CD4-positive, alpha-beta memory T cell (primary cell): Measurements from ENCODE around the gene PRDM16. TPM values are rescaled to one million over a fixed set of nuclear protein-coding genes. Genes with fewer than 3 reads are reported as not detected.

Source experiments
- CTCF ChIA-PET: fragments of 350-600 bp; sonication (Branson Sonifier 250); formaldehyde crosslinking; loops from one replicate; lab custom pipeline; 2021; ENCODE audit warnings: inconsistent platforms; ENCODE audit not compliant: partially characterized antibody; lab: Charles Lee
- POLR2A ChIA-PET: fragments of 350-600 bp; sonication (Branson Sonifier 250); formaldehyde crosslinking; loops from one replicate; lab custom pipeline; 2021; ENCODE audit not compliant: partially characterized antibody; lab: Charles Lee
- DNase-seq, 5 donors: peaks; one replicate each; pipeline versions ENCODE4 v3.0.0 to v3.0.0-alpha.2; 2020 to 2022; ENCODE audit warnings: mixed read lengths in 1 of 5
- H3K27ac ChIP-seq: one replicate; pipeline ENCODE4 v1.7.0; 2013; ENCODE audit warnings: low read depth, low read length
- H3K27me3 ChIP-seq: 2 replicates; pipeline ENCODE4 v1.7.0; 2013; ENCODE audit warnings: mild to moderate bottlenecking, low read length, moderate library complexity; ENCODE audit not compliant: insufficient read depth
- H3K36me3 ChIP-seq: 2 replicates; pipeline ENCODE4 v1.7.0; 2013; ENCODE audit warnings: mild to moderate bottlenecking, low read length, moderate library complexity; ENCODE audit not compliant: insufficient read depth
- H3K4me1 ChIP-seq: 2 replicates; pipeline ENCODE4 v1.7.0; 2013; ENCODE audit warnings: mild to moderate bottlenecking, low read length, moderate library complexity; ENCODE audit not compliant: insufficient read depth
- H3K4me3 ChIP-seq, 2 donors: one replicate each; pipeline ENCODE4 v1.7.0; 2013; ENCODE audit warnings: low read length in 2 of 2, mild to moderate bottlenecking in 1 of 2
- H3K9me3 ChIP-seq, 2 donors: one replicate each; pipeline ENCODE4 v1.7.0; 2013; ENCODE audit warnings: low read length in 2 of 2, control low read depth in 1 of 2; ENCODE audit not compliant: control insufficient read depth in 1 of 2
- H3K27ac Mint-ChIP-seq, 7 donors: one replicate each; pipeline ENCODE4 v1.8.0; 2020 to 2021; ENCODE audit warnings: mixed read lengths in 7 of 7, mild to moderate bottlenecking in 6 of 7, inconsistent platforms in 3 of 7, moderate library complexity in 3 of 7
- H3K27me3 Mint-ChIP-seq, 2 donors: one replicate each; pipeline ENCODE4 v1.8.0; 2020 to 2021; ENCODE audit warnings: mixed read lengths in 2 of 2
- H3K36me3 Mint-ChIP-seq, 2 donors: one replicate each; pipeline ENCODE4 v1.8.0; 2020 to 2021; ENCODE audit warnings: mixed read lengths in 2 of 2, inconsistent platforms in 1 of 2, mild to moderate bottlenecking in 1 of 2
- H3K4me1 Mint-ChIP-seq, 4 donors: one replicate each; pipeline ENCODE4 v1.8.0; 2020 to 2021; ENCODE audit warnings: mixed read lengths in 4 of 4, mild to moderate bottlenecking in 1 of 4
- H3K4me3 Mint-ChIP-seq, 8 donors: one replicate each; pipeline ENCODE4 v1.8.0; 2020 to 2021; ENCODE audit warnings: mixed read lengths in 8 of 8, mild to moderate bottlenecking in 7 of 8, moderate library complexity in 6 of 8, inconsistent platforms in 3 of 8
- H3K9me3 Mint-ChIP-seq, 8 donors: one replicate each; pipeline ENCODE4 v1.8.0; 2020 to 2021; ENCODE audit warnings: mixed read lengths in 8 of 8, mild to moderate bottlenecking in 5 of 8, inconsistent platforms in 3 of 8, moderate library complexity in 1 of 8
- intact Hi-C: fragments of 100-400 bp; cut with micrococcal nuclease; formaldehyde crosslinking; loops from one replicate; pipeline ENCODE4 v1.15.1; 2023
- polyA plus RNA-seq, 2 donors: library from polyadenylated mRNA; unstranded; fragments of 300-500 nt; fragmentation: Illumina TruSeq; gene quantifications; one replicate each; pipeline ENCODE4 v1.2.3, GENCODE V29; 2021
- total RNA-seq, 2 experiments: library from RNA; stranded (reverse); gene quantifications; one replicate each; pipeline ENCODE4 v1.2.3, GENCODE V29; 2021

Gene PRDM16
- total and polyA plus RNA-seq, 4 experiments from 2014 or later, result not detected

DNA sequence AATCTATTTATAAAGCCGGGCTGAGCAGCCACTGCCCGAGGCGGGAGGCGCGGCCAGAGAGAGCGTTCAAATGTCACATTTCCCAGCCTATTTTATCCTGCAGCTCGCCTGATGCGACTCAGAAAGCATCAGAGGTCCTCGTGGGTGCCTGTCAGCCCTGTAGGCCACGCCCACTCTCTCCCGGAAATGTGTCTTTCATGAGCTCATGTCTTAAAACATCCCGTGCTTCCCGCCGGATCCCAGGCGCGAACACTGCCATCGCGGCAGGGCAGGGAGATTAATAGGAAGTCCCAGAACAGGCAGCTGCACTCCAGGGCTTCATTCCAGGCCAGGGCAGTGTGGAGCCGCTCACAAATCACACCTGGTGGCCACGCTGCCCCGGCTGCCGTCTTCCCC lies 117.5 kb downstream of the PRDM16 start:
- H3K4me1 Mint-ChIP-seq, result no peaks in the 10 kb centered on the region
- H3K27ac Mint-ChIP-seq, result no peak overlapping the region
- no peaks in the 10 kb centered on the region for H3K9me3 Mint-ChIP-seq
- POLR2A ChIA-PET, result no interaction called here
- H3K4me3 ChIP-seq, result no peak overlapping the region
- no peaks in the 10 kb centered on the region for H3K36me3 Mint-ChIP-seq
- H3K9me3 ChIP-seq, result no peaks in the 10 kb centered on the region
- H3K36me3 ChIP-seq, result no peaks in the 10 kb centered on the region
- no peaks in the 10 kb centered on the region for H3K4me1 ChIP-seq
- peaks cover 7 to 18% of the 10 kb centered on the region in 2 donors for H3K27me3 Mint-ChIP-seq
- intact Hi-C loops, result no loop called here
- CTCF ChIA-PET, result no interaction called here
- DNase-seq, result no peak
- peaks cover 4% of the 10 kb centered on the region for H3K27me3 ChIP-seq
- H3K4me3 Mint-ChIP-seq, result no peak overlapping the region
- no peak overlapping the region for H3K27ac ChIP-seq

DNA sequence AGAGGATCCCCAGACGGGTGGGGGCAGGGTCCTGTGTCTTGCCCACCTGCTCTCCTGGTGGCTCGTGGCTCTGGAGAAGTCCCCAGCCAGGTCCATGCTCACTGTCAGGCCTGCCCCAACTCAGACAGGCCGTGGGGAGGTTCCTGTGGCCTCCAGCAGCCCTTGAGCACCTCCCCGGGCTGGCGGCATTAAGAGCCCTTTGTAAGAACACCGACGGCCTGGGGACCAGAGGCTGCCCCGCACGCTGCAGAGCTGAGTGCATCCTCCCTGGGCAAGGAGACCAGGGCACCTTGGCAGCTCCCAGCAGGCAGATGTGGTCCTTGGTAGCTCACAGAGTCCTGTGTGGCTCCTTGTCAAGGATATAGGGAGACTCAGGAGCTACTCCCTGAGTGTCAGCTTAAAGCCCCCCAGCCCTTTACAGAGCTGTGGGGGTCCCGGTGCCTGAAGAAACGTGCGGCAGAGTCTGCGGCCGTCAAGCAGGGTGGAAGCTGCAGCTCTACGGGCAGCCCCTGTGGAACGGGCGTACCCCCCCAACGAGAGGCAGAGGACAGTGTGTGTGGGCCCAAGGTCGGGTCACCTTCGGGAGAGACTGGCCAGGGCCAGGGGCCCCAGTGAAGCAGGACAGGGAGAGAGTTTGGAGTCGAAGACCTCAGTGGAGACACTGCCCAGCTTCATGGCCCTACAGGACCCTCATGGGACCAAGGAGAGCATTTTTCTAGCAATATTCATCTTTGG lies 118.6 kb downstream of the PRDM16 start:
- peaks cover 7 to 18% of the 10 kb centered on the region in 2 donors for H3K27me3 Mint-ChIP-seq
- Histone ChIP-seq H3K36me3 (no peaks in the 10 kb centered on the region), H3K4me3 (no peak overlapping the region), H3K27me3 (peaks cover 4% of the 10 kb centered on the region), H3K9me3 (no peaks in the 10 kb centered on the region), H3K4me1 (no peaks in the 10 kb centered on the region), H3K27ac (no peak overlapping the region)
- no peaks in the 10 kb centered on the region for H3K9me3 Mint-ChIP-seq
- CTCF ChIA-PET, result no interaction called here
- POLR2A ChIA-PET, result no interaction called here
- H3K4me3 Mint-ChIP-seq, result no peak overlapping the region
- H3K4me1 Mint-ChIP-seq, result no peaks in the 10 kb centered on the region
- DNase-seq, result no peak
- intact Hi-C loops, result no loop called here
- no peak overlapping the region for H3K27ac Mint-ChIP-seq
- H3K36me3 Mint-ChIP-seq, result no peaks in the 10 kb centered on the region

DNA sequence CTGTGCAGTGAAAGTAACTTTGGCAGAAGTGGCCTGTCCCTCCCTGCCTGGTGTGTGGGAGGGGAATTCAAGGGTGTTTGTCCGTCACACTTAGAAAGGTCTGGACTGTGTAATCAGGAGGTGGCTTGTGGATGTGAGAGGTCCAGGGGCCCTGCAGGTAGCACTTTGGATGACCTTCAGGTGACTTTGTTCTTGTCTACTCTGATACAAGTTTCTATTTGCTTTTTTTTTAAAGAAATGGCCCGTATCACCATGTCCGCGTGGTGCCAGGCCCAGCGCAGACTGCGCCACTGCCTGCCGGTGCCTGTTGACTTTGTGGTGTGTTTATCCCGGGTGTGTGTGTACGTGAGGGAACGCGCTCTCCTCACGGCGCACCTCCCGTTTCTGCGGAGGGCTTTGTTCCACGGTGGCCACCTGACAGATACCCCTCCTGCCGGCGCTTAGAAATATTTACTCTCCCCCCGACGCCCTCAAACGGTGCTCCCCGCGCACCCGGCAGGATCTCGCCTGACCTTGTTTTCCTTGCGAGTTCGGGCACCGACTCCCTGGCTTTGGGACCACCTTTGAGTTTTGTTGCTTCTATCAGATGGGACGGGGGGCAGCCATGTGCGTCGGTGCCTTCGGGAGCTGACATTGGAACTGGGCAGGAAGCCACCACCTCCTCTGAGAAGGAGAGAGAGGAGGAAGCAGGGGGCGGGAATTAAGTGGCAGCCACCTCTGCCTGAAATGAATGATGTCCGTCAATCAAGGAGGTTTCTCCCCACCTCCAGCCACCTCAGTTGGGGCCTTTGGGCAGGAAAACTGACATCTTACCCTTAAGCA lies 119.4 kb downstream of the PRDM16 start:
- peaks cover 0 to 1% (median 0%) of the 10 kb centered on the region in 4 donors for H3K4me1 Mint-ChIP-seq
- DNase-seq, result no peak
- no peaks in the 10 kb centered on the region for H3K4me1 ChIP-seq
- H3K9me3 Mint-ChIP-seq, result no peaks in the 10 kb centered on the region
- H3K27ac ChIP-seq, result no peak overlapping the region
- peaks cover 4% of the 10 kb centered on the region for H3K27me3 ChIP-seq
- H3K27me3 Mint-ChIP-seq, result peaks cover 7 to 18% of the 10 kb centered on the region in 2 donors
- no peaks in the 10 kb centered on the region for H3K36me3 ChIP-seq
- H3K4me3 ChIP-seq, result no peak overlapping the region
- ChIA-PET POLR2A (no interaction called here), CTCF (no interaction called here)
- H3K27ac Mint-ChIP-seq, result no peak overlapping the region
- no peaks in the 10 kb centered on the region for H3K9me3 ChIP-seq
- intact Hi-C loops, result no loop called here
- H3K4me3 Mint-ChIP-seq, result no peak overlapping the region
- H3K36me3 Mint-ChIP-seq, result no peaks in the 10 kb centered on the region

DNA sequence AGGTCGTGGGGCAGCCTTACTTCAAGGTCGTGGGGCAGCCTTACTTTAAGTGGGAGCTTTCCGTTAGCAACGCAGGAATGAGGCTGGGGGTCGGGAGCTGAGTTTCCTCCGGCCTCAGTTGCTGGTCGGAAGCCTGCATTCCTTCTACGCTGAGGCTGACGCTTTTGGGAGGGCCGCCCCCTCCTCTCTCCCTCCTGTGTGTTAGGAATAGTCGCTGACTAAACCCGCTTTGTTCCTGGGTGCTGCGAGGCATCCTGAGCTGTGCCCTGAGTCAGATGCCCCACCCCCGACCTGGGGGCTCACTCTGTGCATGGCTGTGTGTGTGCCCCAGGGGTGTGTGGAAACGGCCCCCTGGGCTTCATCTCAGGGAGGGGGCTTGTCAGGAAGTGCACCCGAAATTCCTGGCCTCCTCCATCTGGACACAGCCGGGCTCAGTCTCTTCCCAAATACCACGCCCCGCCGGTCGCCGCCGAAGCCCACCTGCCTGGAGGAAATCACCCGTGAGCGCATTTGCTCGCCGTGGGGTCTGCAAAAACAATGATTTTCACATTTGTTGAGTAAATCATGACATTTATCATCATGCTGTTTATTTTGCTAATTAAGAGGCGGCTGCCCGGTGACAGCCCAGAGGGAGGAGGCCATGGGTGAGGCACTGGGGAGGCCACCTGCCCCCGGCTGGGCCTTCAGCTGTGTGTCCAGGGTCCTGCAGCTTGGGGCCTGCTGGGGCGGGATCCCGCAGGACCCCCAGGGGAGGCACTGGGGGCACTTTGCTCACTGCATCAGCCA lies 121.4 kb downstream of the PRDM16 start:
- H3K27ac ChIP-seq, result no peak overlapping the region
- no peaks in the 10 kb centered on the region for H3K36me3 Mint-ChIP-seq
- no peaks in the 10 kb centered on the region for H3K4me1 ChIP-seq
- POLR2A ChIA-PET, result no interaction called here
- no peak for DNase-seq
- no peaks in the 10 kb centered on the region for H3K9me3 Mint-ChIP-seq
- no peak overlapping the region for H3K4me3 ChIP-seq
- intact Hi-C loops, result no loop called here
- H3K27me3 Mint-ChIP-seq, result peaks cover 2 to 14% of the 10 kb centered on the region in 2 donors
- H3K4me1 Mint-ChIP-seq, result peaks cover 0 to 1% (median 0%) of the 10 kb centered on the region in 4 donors
- no peaks in the 10 kb centered on the region for H3K36me3 ChIP-seq
- no peaks in the 10 kb centered on the region for H3K27me3 ChIP-seq
- CTCF ChIA-PET, result no interaction called here
- H3K4me3 Mint-ChIP-seq, result no peak overlapping the region
- H3K9me3 ChIP-seq, result no peaks in the 10 kb centered on the region
- no peak overlapping the region for H3K27ac Mint-ChIP-seq

DNA sequence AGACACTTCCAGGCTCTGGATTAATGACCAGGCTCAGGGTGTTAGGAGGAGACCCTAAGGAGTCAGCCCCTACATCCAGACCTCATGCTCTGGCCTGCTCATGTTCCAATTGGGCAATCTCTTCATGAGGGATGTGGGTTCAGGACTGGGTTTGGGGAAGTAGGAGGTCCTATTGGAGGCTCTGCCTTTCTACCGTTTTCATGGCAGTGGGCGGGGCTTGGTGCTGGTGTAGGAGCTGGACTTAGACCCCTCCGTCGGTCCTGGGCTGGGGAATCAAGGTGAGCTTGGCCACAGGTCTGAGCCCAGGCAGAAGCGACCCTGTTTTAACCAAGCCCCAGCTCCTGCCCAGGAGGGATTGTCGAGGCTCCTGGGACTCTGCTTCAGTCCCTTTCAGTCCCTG lies 123.4 kb downstream of the PRDM16 start:
- Histone ChIP-seq H3K9me3 (no peaks in the 10 kb centered on the region), H3K27ac (no peak overlapping the region), H3K36me3 (no peaks in the 10 kb centered on the region), H3K4me3 (no peak overlapping the region), H3K27me3 (no peaks in the 10 kb centered on the region), H3K4me1 (no peaks in the 10 kb centered on the region)
- Mint-ChIP-seq H3K36me3 (no peaks in the 10 kb centered on the region), H3K27ac (no peak overlapping the region), H3K4me1 (peaks cover 0 to 1% (median 0%) of the 10 kb centered on the region in 4 donors), H3K27me3 (peaks cover 2 to 10% of the 10 kb centered on the region in 2 donors), H3K9me3 (no peaks in the 10 kb centered on the region), H3K4me3 (no peak overlapping the region)
- POLR2A ChIA-PET, result no interaction called here
- CTCF ChIA-PET, result interaction anchor here (1.1 kb wide), 1 partner anchor 9 kb away, joined by 3 read pairs; no protein-coding TSS in a partner anchor
- no peak for DNase-seq
- intact Hi-C loops, result no loop called here

DNA sequence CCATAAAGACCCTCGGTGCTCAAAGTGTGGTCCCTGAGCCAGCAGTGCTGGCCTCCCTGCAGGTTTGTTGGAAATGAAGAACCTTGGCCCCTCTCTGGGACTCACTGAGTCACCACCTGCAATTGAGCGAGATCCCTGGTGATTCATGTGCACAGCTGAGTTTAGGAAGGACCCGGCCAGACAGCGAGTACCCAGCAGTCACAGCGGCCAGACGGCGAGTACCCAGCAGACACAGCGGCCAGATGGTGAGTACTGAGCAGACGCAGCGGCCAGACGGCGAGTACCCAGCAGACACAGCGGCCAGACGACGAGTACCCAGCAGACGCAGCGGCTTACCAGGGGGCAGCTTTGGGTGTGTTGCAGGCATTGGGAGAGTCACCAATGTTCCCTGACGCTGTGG lies 123.8 kb downstream of the PRDM16 start:
- H3K36me3 ChIP-seq, result no peaks in the 10 kb centered on the region
- H3K9me3 Mint-ChIP-seq, result no peaks in the 10 kb centered on the region
- intact Hi-C loops, result no loop called here
- ChIA-PET CTCF (no interaction called here), POLR2A (no interaction called here)
- H3K27ac Mint-ChIP-seq, result no peak overlapping the region
- H3K36me3 Mint-ChIP-seq, result no peaks in the 10 kb centered on the region
- H3K27me3 ChIP-seq, result no peaks in the 10 kb centered on the region
- H3K4me1 ChIP-seq, result no peaks in the 10 kb centered on the region
- H3K4me3 ChIP-seq, result no peak overlapping the region
- peaks cover 0 to 1% (median 0%) of the 10 kb centered on the region in 4 donors for H3K4me1 Mint-ChIP-seq
- no peaks in the 10 kb centered on the region for H3K9me3 ChIP-seq
- peaks cover 2 to 10% of the 10 kb centered on the region in 2 donors for H3K27me3 Mint-ChIP-seq
- H3K27ac ChIP-seq, result no peak overlapping the region
- DNase-seq, result no peak
- no peak overlapping the region for H3K4me3 Mint-ChIP-seq

DNA sequence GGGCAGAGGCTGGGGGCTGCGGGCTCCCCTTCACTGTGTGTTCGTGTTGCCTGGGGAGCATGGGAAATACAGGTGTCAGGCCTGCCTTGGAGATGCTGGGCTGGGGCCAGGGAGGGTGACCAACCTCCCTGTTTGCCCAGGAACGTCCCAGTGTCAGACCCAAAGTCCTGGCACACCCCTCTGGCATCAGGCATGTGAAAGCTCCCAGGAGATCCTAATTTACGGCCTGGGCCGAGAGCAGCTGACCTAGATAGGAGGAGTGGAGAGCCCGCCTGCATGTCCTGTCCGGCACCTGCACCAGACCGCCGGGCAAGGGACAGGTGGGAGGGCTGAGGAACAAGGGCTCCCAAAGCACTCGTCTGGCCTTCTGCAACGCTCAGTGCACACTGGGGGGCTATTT lies 124.8 kb downstream of the PRDM16 start:
- no peak overlapping the region for H3K4me3 Mint-ChIP-seq
- CTCF ChIA-PET, result no interaction called here

More for the DNA sequence above, 124.8 kb downstream of the PRDM16 start:
- no peak overlapping the region for H3K4me3 ChIP-seq
- no peaks in the 10 kb centered on the region for H3K36me3 ChIP-seq
- Mint-ChIP-seq H3K27ac (no peak overlapping the region), H3K4me1 (peaks cover 0 to 1% (median 0%) of the 10 kb centered on the region in 4 donors), H3K9me3 (no peaks in the 10 kb centered on the region), H3K27me3 (peaks cover 0 to 8% of the 10 kb centered on the region in 2 donors), H3K36me3 (no peaks in the 10 kb centered on the region)
- intact Hi-C loops, result no loop called here
- POLR2A ChIA-PET, result no interaction called here
- DNase-seq, result no peak
- no peaks in the 10 kb centered on the region for H3K27me3 ChIP-seq
- no peak overlapping the region for H3K27ac ChIP-seq
- H3K9me3 ChIP-seq, result no peaks in the 10 kb centered on the region
- H3K4me1 ChIP-seq, result no peaks in the 10 kb centered on the region
